ENCODE results near the gene CHAC2.
"Not testable (repeated sequence)": the region's sequence is repeated elsewhere in the genome, so short reads cannot be mapped to it uniquely, and the experiment has no call there.

- TF ChIP-seq CTCF (conservative IDR thresholded peaks at IDR 0.05; ENCODE audit: low read depth in 2 of 2); EZH2phosphoT487 (IDR thresholded peaks at IDR 0.05; ENCODE audit: unreplicated experiment); EZH2 (IDR thresholded peaks at IDR 0.05; ENCODE audit: low read depth, unreplicated experiment); JUNB (IDR thresholded peaks at IDR 0.05; ENCODE audit: unreplicated experiment); REST (IDR thresholded peaks at IDR 0.05; ENCODE audit: unreplicated experiment); NANOG (IDR thresholded peaks at IDR 0.05; ENCODE audit: borderline replicate concordance); POLR2AphosphoS5 (IDR thresholded peaks at IDR 0.05; ENCODE audit: low read depth); ZNF114 (CRISPR knock-in tag; IDR thresholded peaks at IDR 0.05); CREB1 (CRISPR knock-in tag; IDR thresholded peaks at IDR 0.05; ENCODE audit: low read depth); ETS1 (IDR thresholded peaks at IDR 0.05); STAT1 (IDR thresholded peaks at IDR 0.05; ENCODE audit: unreplicated experiment); ZNF331 (CRISPR knock-in tag; IDR thresholded peaks at IDR 0.05; ENCODE audit: low read depth): not testable (repeated sequence)
Measured at GRCh38 chr2:53757206-53757605, 10.4 kb upstream of the CHAC2 start.
